Heart right ventricle (tissue), 16 donors: Measurements from ENCODE around the gene IQGAP2. TPM values are rescaled to one million over a fixed set of nuclear protein-coding genes. Genes with fewer than 3 reads are reported as not detected.

Experiments
- ATAC-seq, 8 donors: fragments of 200-7000 bp; cut with Tn5 transposase; one replicate each; pipeline ENCODE4 v1.9.1; 2020; ENCODE audit warnings: mild to moderate bottlenecking in 8 of 8, moderate library complexity in 8 of 8, moderate number of reproducible peaks in 1 of 8
- DNase-seq, 2 donors: peaks; one replicate each; pipeline ENCODE4 v3.0.0-alpha.2; 2020
- H3K27ac ChIP-seq, 10 donors: fragments of 200-600 bp; sonication (generic) in 2 of 10; one replicate each; pipeline versions ENCODE4 v1.5.0 to v1.8.0; 2020 to 2022; ENCODE audit warnings: mild to moderate bottlenecking in 3 of 10
- H3K27me3 ChIP-seq, 7 donors: fragments of 200-600 bp; one replicate each; pipeline ENCODE4 v1.8.0; 2021 to 2022; ENCODE audit warnings: mild to moderate bottlenecking in 2 of 7
- H3K36me3 ChIP-seq, 9 donors: fragments of 200-600 bp; sonication (generic) in 1 of 9; one replicate each; pipeline versions ENCODE4 v1.5.0 to v1.8.0; 2020 to 2022; ENCODE audit warnings: mild to moderate bottlenecking in 2 of 9
- H3K4me1 ChIP-seq, 9 donors: fragments of 200-600 bp; sonication (generic) in 1 of 9; one replicate each; pipeline versions ENCODE4 v1.5.0 to v1.8.0; 2020 to 2022; ENCODE audit warnings: mild to moderate bottlenecking in 4 of 9
- H3K4me3 ChIP-seq, 10 donors: fragments of 200-600 bp; sonication (generic) in 2 of 10; one replicate each; pipeline versions ENCODE4 v1.5.0 to v1.8.0; 2020 to 2022; ENCODE audit warnings: mild to moderate bottlenecking in 7 of 10, moderate library complexity in 2 of 10
- H3K9me3 ChIP-seq, 11 donors: fragments of 200-600 bp in 10 of 11; sonication (generic) in 2 of 11; one replicate each; pipeline versions ENCODE4 v1.5.0 to v1.8.0; 2013 to 2022; ENCODE audit warnings: mild to moderate bottlenecking in 2 of 11, control low read depth in 1 of 11, moderate library complexity in 1 of 11
- WGBS, 2 donors: extraction: QIAGEN DNeasy Blood & Tissue Kit; methylation state at CpG; one replicate each; pipeline ENCODE4 v1.1.7; 2013; ENCODE audit warnings: inconsistent platforms in 1 of 2; 5-methylcytosine and 5-hydroxymethylcytosine counted together
- intact Hi-C, 10 donors: fragments of 100-400 bp; cut with DNase I; formaldehyde crosslinking; loops; one replicate each; pipeline versions ENCODE4 v1.11.1 to v1.14.2; 2022
- polyA plus RNA-seq, 2 donors: library from polyadenylated mRNA; stranded (reverse); fragments of 200-250 nt; gene quantifications; one replicate each; pipeline ENCODE4 v1.2.3, GENCODE V29; 2013
- total RNA-seq, 10 donors: library from RNA; stranded (reverse); fragmentation: NEBNext Ultra II Directional in 3 of 10; extraction: Animal tissue kit (Norgen Biotek cat#: 25700) in 3 of 10; gene quantifications; one replicate each; pipeline versions ENCODE4 v1.2.1 to v1.2.4, GENCODE V29; 2021 to 2023
- TF ChIP-seq, protein P1 (sequence below), 9 donors: fragments of 200-600 bp; sonication (generic) in 2 of 9; IDR thresholded peaks; one replicate each; pipeline versions ENCODE4 v1.5.0 to v1.8.0; 2021 to 2022; ENCODE audit warnings: antibody characterized with exemption in 9 of 9, mild to moderate bottlenecking in 5 of 9, moderate library complexity in 1 of 9
- donor health status: Arrhythmogenic right ventricular cardiomyopathy.
- donor health status: ischemic (EF 13 %, LVEDD 7.1; RV severe dilation, severe dysfunction).
- donor health status: healthy with polysubstance abuse.
- donor health status: DM: no; HTN: yes; CAD: no.
- donor health status: DM: no; HTN: no; CAD: no.
- donor health status: ischemic (EF 25% LVEDD 6.9; RV normal size, moderate dysfunction).
- donor health status: ischemic (EF 25% LVEDD 5.7; RV mildly dilated, moderate dysfunction).
- donor health status: healthy.
- donor health status: DM: yes; HTN: yes; CAD: no.
- donor health status: Ischemic cardiomyopathy.
- donor health status: ischemic (EF 35%, LVEDD 5.7; RV mildly dilated, moderate dysfunction).
- donor health status: nonischemic (EF 11% LVEDD 7.7; RV severe dilation, severe dysfunction).
- donor health status: DM: yes; HTN: yes; CAD: no.
- donor health status: PGD.
- donor health status: ischemic (EF 29% LVEDD 5.4; RV normal size, mild dysfunction).
- donor health status: nonischemic (EF 23%, LVEDD 6.1; RV moderate dilation, normal function).

The IQGAP2 gene
- total and polyA plus RNA-seq, 12 donors: 2.5 to 22.3 (median 5.0) TPM

DNA sequence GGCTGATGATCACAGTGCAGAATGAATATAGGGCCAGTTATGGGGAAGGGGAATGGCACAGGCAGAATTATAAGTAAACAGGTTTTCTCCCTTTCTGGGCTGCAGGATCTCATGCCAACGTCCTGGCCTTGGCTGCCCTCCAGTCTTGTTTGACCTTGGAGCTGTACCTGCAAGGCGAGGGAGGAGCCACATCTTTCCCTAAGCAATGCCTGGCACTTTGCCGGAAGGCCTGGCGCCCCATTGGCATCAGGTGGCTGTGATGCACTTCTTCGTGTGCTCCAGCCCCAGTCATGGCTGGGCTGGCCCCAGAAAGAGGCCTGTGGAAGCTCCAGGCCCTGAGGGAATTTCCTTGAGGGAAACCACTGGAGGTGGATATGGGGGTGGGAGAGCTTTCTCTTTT, 16.7 kb upstream of the IQGAP2 start:
- Histone ChIP-seq H3K9me3 (no peaks in the 10 kb centered on the region), H3K27me3 (peaks cover 0 to 12% (median 0%) of the 10 kb centered on the region in 7 donors), H3K36me3 (no peaks in the 10 kb centered on the region), H3K27ac (no peak overlapping the region), H3K4me3 (no peak overlapping the region), H3K4me1 (peaks cover 0 to 13% (median 0%) of the 10 kb centered on the region in 9 donors)
- intact Hi-C loops: no loop called here
- DNase-seq: no peak
- ATAC-seq: no peak
- TF ChIP-seq, protein P1, sequence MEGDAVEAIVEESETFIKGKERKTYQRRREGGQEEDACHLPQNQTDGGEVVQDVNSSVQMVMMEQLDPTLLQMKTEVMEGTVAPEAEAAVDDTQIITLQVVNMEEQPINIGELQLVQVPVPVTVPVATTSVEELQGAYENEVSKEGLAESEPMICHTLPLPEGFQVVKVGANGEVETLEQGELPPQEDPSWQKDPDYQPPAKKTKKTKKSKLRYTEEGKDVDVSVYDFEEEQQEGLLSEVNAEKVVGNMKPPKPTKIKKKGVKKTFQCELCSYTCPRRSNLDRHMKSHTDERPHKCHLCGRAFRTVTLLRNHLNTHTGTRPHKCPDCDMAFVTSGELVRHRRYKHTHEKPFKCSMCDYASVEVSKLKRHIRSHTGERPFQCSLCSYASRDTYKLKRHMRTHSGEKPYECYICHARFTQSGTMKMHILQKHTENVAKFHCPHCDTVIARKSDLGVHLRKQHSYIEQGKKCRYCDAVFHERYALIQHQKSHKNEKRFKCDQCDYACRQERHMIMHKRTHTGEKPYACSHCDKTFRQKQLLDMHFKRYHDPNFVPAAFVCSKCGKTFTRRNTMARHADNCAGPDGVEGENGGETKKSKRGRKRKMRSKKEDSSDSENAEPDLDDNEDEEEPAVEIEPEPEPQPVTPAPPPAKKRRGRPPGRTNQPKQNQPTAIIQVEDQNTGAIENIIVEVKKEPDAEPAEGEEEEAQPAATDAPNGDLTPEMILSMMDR (IDR thresholded peaks at IDR 0.05): no peak
- WGBS, 2 donors: 69 to 73% methylated on average over 5 of the region's 5 CpGs

DNA sequence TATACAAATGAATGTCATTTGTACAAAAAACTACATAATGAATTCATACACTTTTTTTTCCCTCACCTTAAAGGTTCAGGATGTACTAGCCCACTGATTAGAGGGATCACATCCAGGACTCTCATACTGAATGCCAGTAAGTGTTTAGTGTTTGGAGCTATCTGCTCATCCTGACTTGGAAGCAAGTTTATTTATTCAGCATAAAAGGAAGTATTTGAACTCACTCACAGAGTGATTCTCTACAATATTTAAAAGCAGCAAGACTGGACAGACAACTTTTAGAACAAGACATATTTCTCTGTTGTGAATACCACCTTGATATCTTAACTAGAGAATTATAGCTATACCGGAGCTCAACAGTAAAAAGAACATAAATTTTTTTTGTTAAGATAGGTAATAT, 14.8 kb upstream of the IQGAP2 start:
- Histone ChIP-seq H3K4me1 (peaks cover 0 to 13% (median 0%) of the 10 kb centered on the region in 9 donors), H3K4me3 (no peak overlapping the region), H3K27me3 (peaks cover 0 to 12% (median 0%) of the 10 kb centered on the region in 7 donors), H3K36me3 (no peaks in the 10 kb centered on the region), H3K9me3 (no peaks in the 10 kb centered on the region), H3K27ac (no peak overlapping the region)
- intact Hi-C loops: no loop called here
- TF ChIP-seq, protein P1 (IDR thresholded peaks at IDR 0.05): no peak
- 94 to 99% methylated on average over 1 of the region's 1 CpG for WGBS, 2 donors
- no peak for ATAC-seq
- no peak for DNase-seq

- Histone ChIP-seq H3K36me3 (no peaks in the 10 kb centered on the region), H3K4me3 (no peak overlapping the region), H3K9me3 (no peaks in the 10 kb centered on the region), H3K27ac (no peak overlapping the region), H3K4me1 (peaks cover 0 to 13% (median 0%) of the 10 kb centered on the region in 9 donors), H3K27me3 (peaks cover 0 to 12% (median 0%) of the 10 kb centered on the region in 7 donors)
- TF ChIP-seq, protein P1 (IDR thresholded peaks at IDR 0.05): no peak
- ATAC-seq: no peak
- intact Hi-C loops: no loop called here
- WGBS, 2 donors: 86 to 87% methylated on average over 11 of the region's 11 CpGs
- DNase-seq: no peak
Measured at GRCh38 chr5:76388791-76389512, 14.1 kb upstream of the IQGAP2 start.

DNA sequence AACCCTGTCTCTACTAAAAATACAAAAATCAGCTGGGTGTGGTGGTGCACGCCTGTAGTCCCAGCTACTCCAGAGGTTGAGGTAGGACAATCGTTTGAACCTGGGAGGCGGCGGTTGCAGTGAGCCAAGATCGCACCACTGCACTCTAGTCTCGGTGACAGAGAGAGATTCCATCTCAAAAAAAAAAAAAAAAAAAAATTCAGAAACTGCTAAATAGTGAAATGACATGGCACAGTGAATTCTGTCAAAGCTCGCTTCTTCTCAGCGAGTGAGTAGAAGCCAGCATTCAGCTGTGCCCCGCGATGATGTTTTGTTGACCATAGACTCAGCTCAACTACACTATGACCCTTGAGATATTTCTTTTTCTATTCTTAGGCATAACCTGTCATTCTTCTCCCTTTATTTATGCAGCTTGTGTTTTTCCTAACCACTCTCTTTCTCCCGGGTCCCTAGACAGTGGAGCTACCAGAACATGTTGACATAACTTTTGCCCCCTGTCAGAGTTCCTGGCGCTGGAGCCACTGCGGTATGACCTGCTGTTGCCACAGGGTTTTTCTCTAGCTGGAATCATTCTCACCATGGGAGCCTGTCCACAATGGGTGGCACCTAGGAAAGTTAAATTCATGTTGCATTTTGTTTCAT, 13.5 kb upstream of the IQGAP2 start:
- WGBS, 2 donors: 76 to 83% methylated on average over 13 of the region's 13 CpGs
- TF ChIP-seq, protein P1 (IDR thresholded peaks at IDR 0.05): no peak
- Histone ChIP-seq H3K4me1 (peaks cover 0 to 13% (median 0%) of the 10 kb centered on the region in 9 donors), H3K27ac (no peak overlapping the region), H3K4me3 (no peak overlapping the region), H3K27me3 (peaks cover 0 to 12% (median 0%) of the 10 kb centered on the region in 7 donors), H3K36me3 (no peaks in the 10 kb centered on the region), H3K9me3 (no peaks in the 10 kb centered on the region)
- ATAC-seq (no peak), DNase-seq (no peak)
- intact Hi-C loops: no loop called here
